Liver (tissue), 3 donors: ENCODE results near the gene TGFBR1.

ENCODE experiments used
- EGR1 ChIP-seq, 2 donors: IDR thresholded peaks; 2 replicates each; pipeline ENCODE4 v1.6.1; 2016 to 2018; ENCODE audit warnings: antibody characterized with exemption in 2 of 2, low read depth in 2 of 2
- FOXA1 ChIP-seq: IDR thresholded peaks from 2 replicates; pipeline ENCODE4 v1.6.1; 2016; ENCODE audit warnings: antibody characterized with exemption
- GABPA ChIP-seq, 2 donors: IDR thresholded peaks in 1 of 2; conservative IDR thresholded peaks in 1 of 2; 2 replicates each; pipeline ENCODE4 v1.6.1; 2016; ENCODE audit warnings: antibody characterized with exemption in 2 of 2, mild to moderate bottlenecking in 1 of 2, moderate library complexity in 1 of 2
- JUND ChIP-seq, 2 donors: IDR thresholded peaks; 2 replicates each; pipeline ENCODE4 v1.6.1; 2016; ENCODE audit warnings: antibody characterized with exemption in 2 of 2
- NR2F2 ChIP-seq: IDR thresholded peaks from 2 replicates; pipeline ENCODE4 v1.6.1; 2016; ENCODE audit warnings: antibody characterized with exemption
- RAD21 ChIP-seq, 2 donors: IDR thresholded peaks; 2 replicates each; pipeline ENCODE4 v1.6.1; 2016; ENCODE audit warnings: antibody characterized with exemption in 2 of 2, mild to moderate bottlenecking in 2 of 2
- RXRA ChIP-seq, 2 donors: IDR thresholded peaks; 2 replicates each; pipeline ENCODE4 v1.6.1; 2017 to 2018; ENCODE audit warnings: antibody characterized with exemption in 2 of 2, mild to moderate bottlenecking in 1 of 2
- SP1 ChIP-seq: IDR thresholded peaks from 2 replicates; pipeline ENCODE4 v1.6.1; 2018; ENCODE audit warnings: antibody characterized with exemption, mild to moderate bottlenecking
- TAF1 ChIP-seq: conservative IDR thresholded peaks from 2 replicates; pipeline ENCODE4 v1.6.1; 2016; ENCODE audit warnings: antibody characterized with exemption, mild to moderate bottlenecking
- TF ChIP-seq, protein P1 (sequence below): IDR thresholded peaks from 2 replicates; pipeline ENCODE4 v1.6.1; 2016; ENCODE audit warnings: antibody characterized with exemption
- TF ChIP-seq, protein P2 (sequence below): fragments of 150-350 bp; IDR thresholded peaks from 2 replicates; pipeline ENCODE4 v1.5.1; 2017; ENCODE audit warnings: improper control_type of control experiment, low read depth, low read length; ENCODE audit not compliant: missing input control
- TF ChIP-seq, protein P3 (sequence below): IDR thresholded peaks from 2 replicates; pipeline ENCODE4 v1.6.1; 2016; ENCODE audit warnings: antibody characterized with exemption
- TF ChIP-seq, protein P4 (sequence below): IDR thresholded peaks from 2 replicates; pipeline ENCODE4 v1.6.1; 2016; ENCODE audit warnings: antibody characterized with exemption, mild to moderate bottlenecking
- TF ChIP-seq, protein P5 (sequence below): IDR thresholded peaks from 2 replicates; pipeline ENCODE4 v1.6.1; 2016; ENCODE audit warnings: antibody characterized with exemption
- donor health status: healthy.
- donor health status: healthy.

DNA sequence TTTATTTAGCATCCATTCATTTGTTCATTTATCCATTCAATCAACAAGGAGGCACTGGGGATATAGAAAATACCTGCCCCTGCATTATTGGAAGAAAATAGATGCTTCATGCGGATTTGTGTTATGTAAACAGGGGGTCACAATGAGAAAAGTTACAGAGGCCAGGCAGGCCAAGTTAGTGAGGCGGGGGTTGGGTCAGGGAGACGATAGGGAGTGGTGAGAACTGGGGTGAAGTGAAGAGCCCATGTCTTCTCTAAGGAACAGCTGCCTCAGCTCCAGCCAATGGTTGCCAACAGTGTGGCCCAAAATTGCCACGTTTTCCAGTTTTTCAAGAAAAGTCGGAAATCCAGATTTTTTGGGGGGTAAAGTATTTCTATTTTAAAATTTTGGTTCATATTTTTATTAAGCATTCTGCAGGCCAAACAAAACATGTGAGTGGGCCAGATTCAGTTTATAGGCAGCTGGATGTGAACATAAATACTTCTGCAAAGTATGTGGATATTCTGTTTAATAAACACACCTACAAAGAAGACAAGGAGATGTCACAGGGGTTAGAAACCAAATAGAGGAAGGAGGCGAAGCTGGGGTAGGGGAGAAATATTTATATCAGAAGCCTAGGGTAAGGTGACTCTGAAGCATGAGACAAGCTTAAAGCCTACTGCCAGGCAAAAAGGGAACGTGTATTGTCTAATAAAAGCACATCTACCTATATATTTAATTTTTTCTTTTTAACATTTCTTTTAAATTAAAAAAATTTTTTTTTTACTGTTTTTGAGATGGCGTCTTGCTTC, 72.9 kb downstream of the TGFBR1 start:
- TF ChIP-seq, protein P1, sequence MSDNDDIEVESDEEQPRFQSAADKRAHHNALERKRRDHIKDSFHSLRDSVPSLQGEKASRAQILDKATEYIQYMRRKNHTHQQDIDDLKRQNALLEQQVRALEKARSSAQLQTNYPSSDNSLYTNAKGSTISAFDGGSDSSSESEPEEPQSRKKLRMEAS: no peak
- TF ChIP-seq JUND (IDR thresholded peaks at IDR 0.05) (no peak), EGR1 (IDR thresholded peaks at IDR 0.05; ENCODE audit: low read depth in 2 of 2) (no peak), TAF1 (no peak), RAD21 (IDR thresholded peaks at IDR 0.05) (no peak), GABPA (IDR thresholded peaks at IDR 0.05 in 1 of 2, conservative IDR thresholded peaks at IDR 0.05 in 1 of 2) (no peak), FOXA1 (no peak), SP1 (no peak), NR2F2 (no peak), RXRA (IDR thresholded peaks at IDR 0.05) (no peak)
- TF ChIP-seq, protein P2, sequence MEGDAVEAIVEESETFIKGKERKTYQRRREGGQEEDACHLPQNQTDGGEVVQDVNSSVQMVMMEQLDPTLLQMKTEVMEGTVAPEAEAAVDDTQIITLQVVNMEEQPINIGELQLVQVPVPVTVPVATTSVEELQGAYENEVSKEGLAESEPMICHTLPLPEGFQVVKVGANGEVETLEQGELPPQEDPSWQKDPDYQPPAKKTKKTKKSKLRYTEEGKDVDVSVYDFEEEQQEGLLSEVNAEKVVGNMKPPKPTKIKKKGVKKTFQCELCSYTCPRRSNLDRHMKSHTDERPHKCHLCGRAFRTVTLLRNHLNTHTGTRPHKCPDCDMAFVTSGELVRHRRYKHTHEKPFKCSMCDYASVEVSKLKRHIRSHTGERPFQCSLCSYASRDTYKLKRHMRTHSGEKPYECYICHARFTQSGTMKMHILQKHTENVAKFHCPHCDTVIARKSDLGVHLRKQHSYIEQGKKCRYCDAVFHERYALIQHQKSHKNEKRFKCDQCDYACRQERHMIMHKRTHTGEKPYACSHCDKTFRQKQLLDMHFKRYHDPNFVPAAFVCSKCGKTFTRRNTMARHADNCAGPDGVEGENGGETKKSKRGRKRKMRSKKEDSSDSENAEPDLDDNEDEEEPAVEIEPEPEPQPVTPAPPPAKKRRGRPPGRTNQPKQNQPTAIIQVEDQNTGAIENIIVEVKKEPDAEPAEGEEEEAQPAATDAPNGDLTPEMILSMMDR: no peak
- TF ChIP-seq, protein P3, sequence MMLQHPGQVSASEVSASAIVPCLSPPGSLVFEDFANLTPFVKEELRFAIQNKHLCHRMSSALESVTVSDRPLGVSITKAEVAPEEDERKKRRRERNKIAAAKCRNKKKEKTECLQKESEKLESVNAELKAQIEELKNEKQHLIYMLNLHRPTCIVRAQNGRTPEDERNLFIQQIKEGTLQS: no peak
- TF ChIP-seq, protein P4, sequence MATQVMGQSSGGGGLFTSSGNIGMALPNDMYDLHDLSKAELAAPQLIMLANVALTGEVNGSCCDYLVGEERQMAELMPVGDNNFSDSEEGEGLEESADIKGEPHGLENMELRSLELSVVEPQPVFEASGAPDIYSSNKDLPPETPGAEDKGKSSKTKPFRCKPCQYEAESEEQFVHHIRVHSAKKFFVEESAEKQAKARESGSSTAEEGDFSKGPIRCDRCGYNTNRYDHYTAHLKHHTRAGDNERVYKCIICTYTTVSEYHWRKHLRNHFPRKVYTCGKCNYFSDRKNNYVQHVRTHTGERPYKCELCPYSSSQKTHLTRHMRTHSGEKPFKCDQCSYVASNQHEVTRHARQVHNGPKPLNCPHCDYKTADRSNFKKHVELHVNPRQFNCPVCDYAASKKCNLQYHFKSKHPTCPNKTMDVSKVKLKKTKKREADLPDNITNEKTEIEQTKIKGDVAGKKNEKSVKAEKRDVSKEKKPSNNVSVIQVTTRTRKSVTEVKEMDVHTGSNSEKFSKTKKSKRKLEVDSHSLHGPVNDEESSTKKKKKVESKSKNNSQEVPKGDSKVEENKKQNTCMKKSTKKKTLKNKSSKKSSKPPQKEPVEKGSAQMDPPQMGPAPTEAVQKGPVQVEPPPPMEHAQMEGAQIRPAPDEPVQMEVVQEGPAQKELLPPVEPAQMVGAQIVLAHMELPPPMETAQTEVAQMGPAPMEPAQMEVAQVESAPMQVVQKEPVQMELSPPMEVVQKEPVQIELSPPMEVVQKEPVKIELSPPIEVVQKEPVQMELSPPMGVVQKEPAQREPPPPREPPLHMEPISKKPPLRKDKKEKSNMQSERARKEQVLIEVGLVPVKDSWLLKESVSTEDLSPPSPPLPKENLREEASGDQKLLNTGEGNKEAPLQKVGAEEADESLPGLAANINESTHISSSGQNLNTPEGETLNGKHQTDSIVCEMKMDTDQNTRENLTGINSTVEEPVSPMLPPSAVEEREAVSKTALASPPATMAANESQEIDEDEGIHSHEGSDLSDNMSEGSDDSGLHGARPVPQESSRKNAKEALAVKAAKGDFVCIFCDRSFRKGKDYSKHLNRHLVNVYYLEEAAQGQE: no peak
- TF ChIP-seq, protein P5, sequence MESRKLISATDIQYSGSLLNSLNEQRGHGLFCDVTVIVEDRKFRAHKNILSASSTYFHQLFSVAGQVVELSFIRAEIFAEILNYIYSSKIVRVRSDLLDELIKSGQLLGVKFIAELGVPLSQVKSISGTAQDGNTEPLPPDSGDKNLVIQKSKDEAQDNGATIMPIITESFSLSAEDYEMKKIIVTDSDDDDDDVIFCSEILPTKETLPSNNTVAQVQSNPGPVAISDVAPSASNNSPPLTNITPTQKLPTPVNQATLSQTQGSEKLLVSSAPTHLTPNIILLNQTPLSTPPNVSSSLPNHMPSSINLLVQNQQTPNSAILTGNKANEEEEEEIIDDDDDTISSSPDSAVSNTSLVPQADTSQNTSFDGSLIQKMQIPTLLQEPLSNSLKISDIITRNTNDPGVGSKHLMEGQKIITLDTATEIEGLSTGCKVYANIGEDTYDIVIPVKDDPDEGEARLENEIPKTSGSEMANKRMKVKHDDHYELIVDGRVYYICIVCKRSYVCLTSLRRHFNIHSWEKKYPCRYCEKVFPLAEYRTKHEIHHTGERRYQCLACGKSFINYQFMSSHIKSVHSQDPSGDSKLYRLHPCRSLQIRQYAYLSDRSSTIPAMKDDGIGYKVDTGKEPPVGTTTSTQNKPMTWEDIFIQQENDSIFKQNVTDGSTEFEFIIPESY: no peak
